PC-3 (cell line): Measurements from ENCODE around the gene HOXA10. TPM values are rescaled to one million over a fixed set of nuclear protein-coding genes. Genes with fewer than 3 reads are reported as not detected.

Experiments
- ATAC-seq: fragments of 200-7000 bp; cut with Tn5 transposase; 2 replicates; pipeline ENCODE4 v1.9.1; 2020; ENCODE audit warnings: mild to moderate bottlenecking, moderate library complexity
- BruUV-seq: library from RNA; stranded (reverse); fragments of 400-500 nt; replicated peaks from 2 replicates; lab custom pipeline; 2021; lab: Mats Ljungman, UMichigan
- CTCF ChIA-PET: fragments of 300-600 bp; sonication (Branson Sonifier 250); formaldehyde crosslinking; loops from one replicate; lab custom pipeline; 2022; ENCODE audit warnings: antibody characterized with exemption; lab: Charles Lee
- POLR2A ChIA-PET: fragments of 300-600 bp; sonication (Branson Sonifier 250); formaldehyde crosslinking; loops from one replicate; lab custom pipeline; 2022; ENCODE audit warnings: antibody characterized with exemption; ENCODE audit not compliant: unreplicated experiment; lab: Charles Lee
- DNase-seq: peaks from one replicate; pipeline ENCODE4 v3.0.0-alpha.2; 2015
- H2AFZ ChIP-seq: fragments of 300-600 bp; sonication (generic); 2 replicates; pipeline ENCODE4 v1.6.0; 2016; ENCODE audit warnings: antibody characterized with exemption, low read length
- H3F3A ChIP-seq: fragments of 300-600 bp; sonication (generic); one replicate; pipeline ENCODE4 v1.6.0; 2017; ENCODE audit warnings: antibody characterized with exemption, low read length, control low read depth, mild to moderate bottlenecking; ENCODE audit not compliant: unreplicated experiment
- H3K27ac ChIP-seq: fragments of 300-600 bp; sonication (generic); 2 replicates; pipeline ENCODE4 v1.5.1; 2016; ENCODE audit warnings: mild to moderate bottlenecking, low read length
- H3K27me3 ChIP-seq: fragments of 300-600 bp; sonication (generic); 2 replicates; pipeline ENCODE4 v1.6.1; 2016; ENCODE audit warnings: low read length, mixed read lengths
- H3K36me3 ChIP-seq: fragments of 300-600 bp; sonication (generic); 2 replicates; pipeline ENCODE4 v1.6.1; 2016; ENCODE audit warnings: low read depth, mixed run types, low read length, mixed read lengths
- H3K4me1 ChIP-seq: fragments of 300-600 bp; sonication (generic); 2 replicates; pipeline ENCODE4 v1.5.1; 2016; ENCODE audit warnings: low read length; ENCODE audit not compliant: insufficient read depth
- H3K4me2 ChIP-seq: fragments of 300-600 bp; sonication (generic); 2 replicates; pipeline ENCODE4 v1.6.0; 2016; ENCODE audit warnings: low read length
- H3K4me3 ChIP-seq: fragments of 300-600 bp; sonication (generic); 2 replicates; pipeline ENCODE4 v1.5.1; 2016; ENCODE audit warnings: mild to moderate bottlenecking, low read length, mixed read lengths
- H3K79me2 ChIP-seq: fragments of 300-600 bp; sonication (generic); 2 replicates; pipeline ENCODE4 v1.6.1; 2017; ENCODE audit warnings: low read length, mixed read lengths
- H3K9ac ChIP-seq: fragments of 300-600 bp; sonication (generic); 2 replicates; pipeline ENCODE4 v1.6.0; 2016; ENCODE audit warnings: mild to moderate bottlenecking, low read length
- H3K9me2 ChIP-seq: fragments of 300-600 bp; sonication (generic); replicated peaks from 2 replicates; pipeline ENCODE4 v1.6.1; 2016; ENCODE audit warnings: mixed run types, low read length, mixed read lengths
- H3K9me3 ChIP-seq: fragments of 300-600 bp; sonication (generic); 2 replicates; pipeline ENCODE4 v1.6.1; 2016; ENCODE audit warnings: low read length, mixed read lengths
- H4K20me1 ChIP-seq: fragments of 300-600 bp; sonication (generic); 2 replicates; pipeline ENCODE4 v1.6.1; 2016; ENCODE audit warnings: low read length, mixed read lengths
- EZH2 ChIP-seq: fragments of 300-600 bp; sonication (generic); IDR thresholded peaks from one replicate; pipeline ENCODE4 v1.6.1; 2017; ENCODE audit warnings: antibody characterized with exemption, mild to moderate bottlenecking, low read length; ENCODE audit not compliant: unreplicated experiment
- EZH2phosphoT487 ChIP-seq: fragments of 300-600 bp; sonication (generic); IDR thresholded peaks from 2 replicates; pipeline ENCODE4 v1.6.1; 2018; ENCODE audit warnings: mild to moderate bottlenecking, antibody characterized with exemption, low read length, borderline replicate concordance
- intact Hi-C: fragments of 100-400 bp; cut with micrococcal nuclease; formaldehyde crosslinking; loops from 2 replicates; pipeline ENCODE4 v1.9.0; 2023
- total RNA-seq: library from RNA; depleted of rRNA; stranded (reverse); fragments of >200 nt; gene quantifications from 2 replicates; pipeline ENCODE4 v1.2.3, GENCODE V29; 2014
- TF ChIP-seq, protein P1 (sequence below): fragments of 300-600 bp; sonication (generic); conservative IDR thresholded peaks from 2 replicates; pipeline ENCODE4 v1.5.1; 2017; ENCODE audit warnings: antibody characterized with exemption, low read depth, mild to moderate bottlenecking, low read length

Gene HOXA10
- total RNA-seq, 1 experiment from 2014 or later: 46.1 TPM

DNA sequence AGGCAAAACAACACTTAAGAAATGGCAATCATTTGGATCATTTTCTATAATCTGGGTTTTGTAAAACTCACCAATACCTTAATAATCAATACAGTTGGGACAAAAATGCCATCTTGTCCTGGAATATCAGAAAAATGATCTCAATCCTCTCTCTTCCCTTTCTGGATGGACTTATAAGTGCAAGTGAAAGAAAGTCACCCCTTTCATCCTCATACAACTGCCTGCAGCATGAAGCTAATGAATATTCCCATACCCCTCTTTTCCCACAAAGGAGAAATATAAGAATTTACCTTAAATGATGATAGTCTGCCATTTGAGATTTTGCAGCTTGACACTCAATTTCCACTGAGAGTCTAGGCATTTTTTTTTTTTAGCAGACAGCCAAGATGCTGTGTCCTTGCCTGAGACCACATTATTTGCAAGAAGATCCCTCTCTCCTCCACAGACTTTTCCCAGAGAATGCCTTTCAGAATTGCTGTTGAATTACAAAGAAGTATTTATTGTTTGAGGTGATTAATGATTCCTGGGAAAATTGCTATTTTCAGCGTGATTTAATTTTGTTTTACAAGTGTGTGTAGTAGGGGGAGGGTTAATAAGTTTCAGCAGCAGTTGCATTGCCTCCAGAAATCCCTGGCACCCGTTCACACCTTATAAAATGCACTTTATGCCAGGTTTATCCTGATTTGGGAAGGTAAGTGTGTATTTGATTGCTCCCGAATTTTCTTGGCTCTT is 47.4 kb downstream of the HOXA10 start:
- ATAC-seq: no peak
- no peak for TF ChIP-seq EZH2phosphoT487
- TF ChIP-seq EZH2: no peak
- TF ChIP-seq, protein P1, sequence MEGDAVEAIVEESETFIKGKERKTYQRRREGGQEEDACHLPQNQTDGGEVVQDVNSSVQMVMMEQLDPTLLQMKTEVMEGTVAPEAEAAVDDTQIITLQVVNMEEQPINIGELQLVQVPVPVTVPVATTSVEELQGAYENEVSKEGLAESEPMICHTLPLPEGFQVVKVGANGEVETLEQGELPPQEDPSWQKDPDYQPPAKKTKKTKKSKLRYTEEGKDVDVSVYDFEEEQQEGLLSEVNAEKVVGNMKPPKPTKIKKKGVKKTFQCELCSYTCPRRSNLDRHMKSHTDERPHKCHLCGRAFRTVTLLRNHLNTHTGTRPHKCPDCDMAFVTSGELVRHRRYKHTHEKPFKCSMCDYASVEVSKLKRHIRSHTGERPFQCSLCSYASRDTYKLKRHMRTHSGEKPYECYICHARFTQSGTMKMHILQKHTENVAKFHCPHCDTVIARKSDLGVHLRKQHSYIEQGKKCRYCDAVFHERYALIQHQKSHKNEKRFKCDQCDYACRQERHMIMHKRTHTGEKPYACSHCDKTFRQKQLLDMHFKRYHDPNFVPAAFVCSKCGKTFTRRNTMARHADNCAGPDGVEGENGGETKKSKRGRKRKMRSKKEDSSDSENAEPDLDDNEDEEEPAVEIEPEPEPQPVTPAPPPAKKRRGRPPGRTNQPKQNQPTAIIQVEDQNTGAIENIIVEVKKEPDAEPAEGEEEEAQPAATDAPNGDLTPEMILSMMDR: no peak
- H3K9me2 ChIP-seq: no peaks in the 10 kb centered on the region
- no TSS peak for BruUV-seq
- no peaks in the 10 kb centered on the region for H3F3A ChIP-seq
- H3K4me1 ChIP-seq: peaks cover 19% of the 10 kb centered on the region
- ChIA-PET CTCF (interaction anchor here (0.7 kb wide), 1 partner anchor 961 kb away, joined by 5 read pairs; no protein-coding TSS in a partner anchor), POLR2A (no interaction called here)
- H3K36me3 ChIP-seq: no peaks in the 10 kb centered on the region
- H4K20me1 ChIP-seq: no peaks in the 10 kb centered on the region
- DNase-seq: no peak
- H3K9ac ChIP-seq: no peak overlapping the region
- peaks cover 23% of the 10 kb centered on the region for H3K79me2 ChIP-seq
- H3K27ac ChIP-seq: no peak overlapping the region
- no peaks in the 10 kb centered on the region for H3K27me3 ChIP-seq
- intact Hi-C loops: no loop called here
- H2AFZ ChIP-seq: no peak overlapping the region
- no peak overlapping the region for H3K4me2 ChIP-seq
- H3K9me3 ChIP-seq: no peaks in the 10 kb centered on the region
- H3K4me3 ChIP-seq: no peak overlapping the region

DNA sequence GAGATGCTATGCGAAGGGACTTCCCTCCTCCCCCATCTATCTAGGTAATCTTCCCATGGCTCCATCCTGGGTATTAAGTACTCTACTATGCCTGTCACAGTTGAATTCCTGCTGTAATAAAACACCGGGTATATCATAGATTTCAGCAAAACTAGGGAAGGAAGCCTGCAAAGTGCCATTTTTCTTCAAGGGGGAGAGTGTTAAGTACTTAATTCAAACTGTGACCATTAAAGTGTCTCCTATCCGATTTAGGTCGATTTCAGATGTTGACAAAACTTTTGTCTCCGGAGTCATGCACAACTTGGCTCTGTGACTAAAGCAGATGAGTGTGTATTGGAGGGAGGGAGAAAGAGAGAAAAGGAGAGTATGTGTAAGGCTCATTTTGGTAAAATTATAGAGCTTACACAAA is 48.1 kb downstream of the HOXA10 start:
- peaks cover 12% of the 10 kb centered on the region; the same call in 1 of the 2 replicates for H3K4me1 ChIP-seq

More for the DNA sequence above, 48.1 kb downstream of the HOXA10 start:
- H3K4me3 ChIP-seq: no peak overlapping the region
- ATAC-seq (no peak), DNase-seq (no peak)
- H3K79me2 ChIP-seq: peaks cover 23% of the 10 kb centered on the region
- no peaks in the 10 kb centered on the region for H4K20me1 ChIP-seq
- H3K9ac ChIP-seq: no peak overlapping the region
- TF ChIP-seq EZH2: no peak
- no peak for TF ChIP-seq EZH2phosphoT487
- TF ChIP-seq, protein P1: no peak
- no peak overlapping the region for H2AFZ ChIP-seq
- CTCF ChIA-PET: no interaction called here
- no TSS peak for BruUV-seq
- H3K9me2 ChIP-seq: no peaks in the 10 kb centered on the region
- H3K36me3 ChIP-seq: no peaks in the 10 kb centered on the region
- POLR2A ChIA-PET: no interaction called here
- no peak overlapping the region for H3K4me2 ChIP-seq
- H3F3A ChIP-seq: no peaks in the 10 kb centered on the region
- H3K27me3 ChIP-seq: no peaks in the 10 kb centered on the region
- intact Hi-C loops: no loop called here
- H3K9me3 ChIP-seq: no peaks in the 10 kb centered on the region
- no peak overlapping the region for H3K27ac ChIP-seq
